PC-3 (cell line): ENCODE results near the gene GPSM3. TPM values are rescaled to one million over a fixed set of nuclear protein-coding genes. Genes with fewer than 3 reads are reported as not detected.

Experiments
- ATAC-seq: fragments of 200-7000 bp; cut with Tn5 transposase; 2 replicates; pipeline ENCODE4 v1.9.1; 2020; ENCODE audit warnings: mild to moderate bottlenecking, moderate library complexity
- BruUV-seq: library from RNA; stranded (reverse); fragments of 400-500 nt; replicated peaks from 2 replicates; lab custom pipeline; 2021; lab: Mats Ljungman, UMichigan
- CTCF ChIA-PET: fragments of 300-600 bp; sonication (Branson Sonifier 250); formaldehyde crosslinking; loops from one replicate; lab custom pipeline; 2022; ENCODE audit warnings: antibody characterized with exemption; lab: Charles Lee
- POLR2A ChIA-PET: fragments of 300-600 bp; sonication (Branson Sonifier 250); formaldehyde crosslinking; loops from one replicate; lab custom pipeline; 2022; ENCODE audit warnings: antibody characterized with exemption; ENCODE audit not compliant: unreplicated experiment; lab: Charles Lee
- DNase-seq: peaks from one replicate; pipeline ENCODE4 v3.0.0-alpha.2; 2015
- H2AFZ ChIP-seq: fragments of 300-600 bp; sonication (generic); 2 replicates; pipeline ENCODE4 v1.6.0; 2016; ENCODE audit warnings: antibody characterized with exemption, low read length
- H3F3A ChIP-seq: fragments of 300-600 bp; sonication (generic); one replicate; pipeline ENCODE4 v1.6.0; 2017; ENCODE audit warnings: antibody characterized with exemption, low read length, control low read depth, mild to moderate bottlenecking; ENCODE audit not compliant: unreplicated experiment
- H3K27ac ChIP-seq: fragments of 300-600 bp; sonication (generic); 2 replicates; pipeline ENCODE4 v1.5.1; 2016; ENCODE audit warnings: mild to moderate bottlenecking, low read length
- H3K27me3 ChIP-seq: fragments of 300-600 bp; sonication (generic); 2 replicates; pipeline ENCODE4 v1.6.1; 2016; ENCODE audit warnings: low read length, mixed read lengths
- H3K36me3 ChIP-seq: fragments of 300-600 bp; sonication (generic); 2 replicates; pipeline ENCODE4 v1.6.1; 2016; ENCODE audit warnings: low read depth, mixed run types, low read length, mixed read lengths
- H3K4me1 ChIP-seq: fragments of 300-600 bp; sonication (generic); 2 replicates; pipeline ENCODE4 v1.5.1; 2016; ENCODE audit warnings: low read length; ENCODE audit not compliant: insufficient read depth
- H3K4me2 ChIP-seq: fragments of 300-600 bp; sonication (generic); 2 replicates; pipeline ENCODE4 v1.6.0; 2016; ENCODE audit warnings: low read length
- H3K4me3 ChIP-seq: fragments of 300-600 bp; sonication (generic); 2 replicates; pipeline ENCODE4 v1.5.1; 2016; ENCODE audit warnings: mild to moderate bottlenecking, low read length, mixed read lengths
- H3K79me2 ChIP-seq: fragments of 300-600 bp; sonication (generic); 2 replicates; pipeline ENCODE4 v1.6.1; 2017; ENCODE audit warnings: low read length, mixed read lengths
- H3K9ac ChIP-seq: fragments of 300-600 bp; sonication (generic); 2 replicates; pipeline ENCODE4 v1.6.0; 2016; ENCODE audit warnings: mild to moderate bottlenecking, low read length
- H3K9me2 ChIP-seq: fragments of 300-600 bp; sonication (generic); replicated peaks from 2 replicates; pipeline ENCODE4 v1.6.1; 2016; ENCODE audit warnings: mixed run types, low read length, mixed read lengths
- H3K9me3 ChIP-seq: fragments of 300-600 bp; sonication (generic); 2 replicates; pipeline ENCODE4 v1.6.1; 2016; ENCODE audit warnings: low read length, mixed read lengths
- H4K20me1 ChIP-seq: fragments of 300-600 bp; sonication (generic); 2 replicates; pipeline ENCODE4 v1.6.1; 2016; ENCODE audit warnings: low read length, mixed read lengths
- CTCF ChIP-seq: fragments of 300-600 bp; sonication (generic); conservative IDR thresholded peaks from 2 replicates; pipeline ENCODE4 v1.5.1; 2017; ENCODE audit warnings: antibody characterized with exemption, low read depth, mild to moderate bottlenecking, low read length
- EZH2 ChIP-seq: fragments of 300-600 bp; sonication (generic); IDR thresholded peaks from one replicate; pipeline ENCODE4 v1.6.1; 2017; ENCODE audit warnings: antibody characterized with exemption, mild to moderate bottlenecking, low read length; ENCODE audit not compliant: unreplicated experiment
- EZH2phosphoT487 ChIP-seq: fragments of 300-600 bp; sonication (generic); IDR thresholded peaks from 2 replicates; pipeline ENCODE4 v1.6.1; 2018; ENCODE audit warnings: mild to moderate bottlenecking, antibody characterized with exemption, low read length, borderline replicate concordance
- intact Hi-C: fragments of 100-400 bp; cut with micrococcal nuclease; formaldehyde crosslinking; loops from 2 replicates; pipeline ENCODE4 v1.9.0; 2023
- total RNA-seq: library from RNA; depleted of rRNA; stranded (reverse); fragments of >200 nt; gene quantifications from 2 replicates; pipeline ENCODE4 v1.2.3, GENCODE V29; 2014

GPSM3 gene
- total RNA-seq, 1 experiment from 2014 or later: 5.0 TPM

- no peak for TF ChIP-seq CTCF
- no peak for TF ChIP-seq EZH2
- TF ChIP-seq EZH2phosphoT487: no peak
- H3F3A ChIP-seq: no peaks in the 10 kb centered on the region
- ChIA-PET CTCF (no interaction called here), POLR2A (no interaction called here)
- peak overlapping the region; percentile 94; the same call in 1 of the 2 replicates for H3K4me3 ChIP-seq
- peaks cover 5% of the 10 kb centered on the region for H3K36me3 ChIP-seq
- H3K9me2 ChIP-seq: no peaks in the 10 kb centered on the region
- no peak overlapping the region for H3K27ac ChIP-seq
- H3K9ac ChIP-seq: no peak overlapping the region
- H4K20me1 ChIP-seq: no peaks in the 10 kb centered on the region
- ATAC-seq: no peak
- H3K4me1 ChIP-seq: peaks cover 29% of the 10 kb centered on the region
- TSS peak; percentile 25 for BruUV-seq
- H2AFZ ChIP-seq: no peak overlapping the region
- peaks cover 21% of the 10 kb centered on the region for H3K79me2 ChIP-seq
- intact Hi-C loops: loop anchor here (5.0 kb wide), 1 partner anchor 223 kb away; the partner anchor contains the start of genes NELFE and SKIC2
- H3K27me3 ChIP-seq: no peaks in the 10 kb centered on the region
- H3K4me2 ChIP-seq: peak overlapping the region; percentile 100
- DNase-seq: no peak
- no peaks in the 10 kb centered on the region for H3K9me3 ChIP-seq
Measured at GRCh38 chr6:32179766-32180405, 12.6 kb downstream of the GPSM3 start.

GRCh38 chr6:32178547-32179440 is 13.6 kb downstream of the GPSM3 start:
- Histone ChIP-seq H3K4me1 (peaks cover 33% of the 10 kb centered on the region), H3K27me3 (no peaks in the 10 kb centered on the region), H3K36me3 (peaks cover 5% of the 10 kb centered on the region), H3K9ac (peak overlapping the region; percentile 86), H2AFZ (peak overlapping the region; percentile 77), H3K9me2 (no peaks in the 10 kb centered on the region), H3K4me2 (peak overlapping the region; percentile 100), H4K20me1 (no peaks in the 10 kb centered on the region), H3K27ac (no peak overlapping the region), H3K4me3 (peak overlapping the region; percentile 94), H3K9me3 (no peaks in the 10 kb centered on the region), H3F3A (no peaks in the 10 kb centered on the region), H3K79me2 (peaks cover 32% of the 10 kb centered on the region)
- DNase-seq (no peak), ATAC-seq (peak; percentile 0; the same call in 1 of the 2 replicates)
- TF ChIP-seq CTCF (no peak), EZH2phosphoT487 (no peak), EZH2 (no peak)
- ChIA-PET POLR2A (interaction anchor here (0.6 kb wide), 1 partner anchor 205 kb away, joined by 6 read pairs; no protein-coding TSS in a partner anchor), CTCF (interaction anchor here (0.7 kb wide), 1 partner anchor 9 kb away, joined by 5 read pairs; no protein-coding TSS in a partner anchor)
- intact Hi-C loops: loop anchor here (1.0 to 5.0 kb wide), 3 partner anchors 17 to 221 kb away; partner anchors contain the start of genes FKBPL, NELFE and SKIC2
- BruUV-seq: TSS peak; percentile 27
